A549 (cell line): ENCODE data around the gene BLACAT1. TPM values are rescaled to one million over a fixed set of nuclear protein-coding genes. Genes with fewer than 3 reads are reported as not detected.

Source experiments
- ATAC-seq, 2 experiments: fragments of 200-7000 bp in 1 of 2; fragments of >200 bp in 1 of 2; cut with Nextera tagmentation in 1 of 2; cut with Tn5 transposase in 1 of 2; 3 replicates each; pipeline versions ENCODE4 v1.8.0 to v1.9.1; 2018 to 2020; ENCODE audit warnings: mild to moderate bottlenecking in 1 of 2, moderate library complexity in 1 of 2
- CTCF ChIA-PET: fragments of 300-600 bp; sonication (Branson Sonifier 250); formaldehyde crosslinking; extraction: SDS; loops from one replicate; lab custom pipeline; 2021; ENCODE audit warnings: antibody characterized with exemption, inconsistent platforms; lab: Yijun Ruan, JAX
- POLR2A ChIA-PET: fragments of 350-600 bp; formaldehyde crosslinking; extraction: SDS; loops from one replicate; lab custom pipeline; 2021; ENCODE audit warnings: antibody characterized with exemption, inconsistent platforms; lab: Yijun Ruan, JAX
- DNase-seq, 2 experiments: peaks; one replicate each; pipeline versions ENCODE4 v3.0.0 to v3.0.0-alpha.2; 2011 to 2016; ENCODE audit warnings: low read depth in 1 of 2, low spot score in 1 of 2
- FAIRE-seq: peaks from 2 replicates; lab custom pipeline; 2011; peaks lifted over from hg19 to GRCh38; lab: Jason Lieb, UNC
- H3K27ac ChIP-seq, 2 experiments: fragments of >200 bp; sonication (Bioruptor Twin); formaldehyde crosslinking; 3 replicates each; pipeline ENCODE4 v1.5.1; 2016 to 2017
- H3K4me1 ChIP-seq: fragments of >200 bp; sonication (Bioruptor Twin); formaldehyde crosslinking; 3 replicates; pipeline ENCODE4 v1.6.1; 2016
- H3K4me2 ChIP-seq: fragments of >200 bp; sonication (Bioruptor Twin); formaldehyde crosslinking; 3 replicates; pipeline ENCODE4 v1.6.1; 2016
- H3K4me3 ChIP-seq: fragments of >200 bp; sonication (Bioruptor Twin); formaldehyde crosslinking; 3 replicates; pipeline ENCODE4 v1.5.1; 2016
- H3K9me3 ChIP-seq: fragments of >200 bp; sonication (Bioruptor Twin); formaldehyde crosslinking; 3 replicates; pipeline ENCODE4 v1.6.1; 2016
- CHD4 ChIP-seq: fragments of 200-600 bp; sonication (generic); IDR thresholded peaks from 2 replicates; pipeline ENCODE4 v1.6.1; 2016; ENCODE audit warnings: antibody characterized with exemption, mild to moderate bottlenecking, borderline replicate concordance
- E2F6 ChIP-seq: IDR thresholded peaks from 2 replicates; pipeline ENCODE4 v1.6.1; 2012; ENCODE audit warnings: low read depth, borderline replicate concordance
- EP300 ChIP-seq, 2 experiments: fragments of >200 bp; sonication (Bioruptor Twin); formaldehyde crosslinking; IDR thresholded peaks; 2 replicates in 1 of 2; 3 replicates in 1 of 2; pipeline ENCODE4 v1.6.1; 2016 to 2017
- ESRRA ChIP-seq: fragments of 150-350 bp; IDR thresholded peaks from 2 replicates; pipeline ENCODE4 v1.6.1; 2014; ENCODE audit warnings: mild to moderate bottlenecking, low read length, borderline replicate concordance
- HDAC2 ChIP-seq: fragments of 200-600 bp; sonication (generic); IDR thresholded peaks from 2 replicates; pipeline ENCODE4 v1.6.1; 2016
- HES2 ChIP-seq: fragments of >200 bp; sonication (Bioruptor Twin); formaldehyde crosslinking; IDR thresholded peaks from 2 replicates; pipeline ENCODE4 v1.6.1; 2016
- KDM1A ChIP-seq: fragments of 200-600 bp; sonication (generic); IDR thresholded peaks from 2 replicates; pipeline ENCODE4 v1.6.1; 2016; ENCODE audit warnings: low read depth, mild to moderate bottlenecking
- MAFK ChIP-seq: fragments of 450-650 bp; IDR thresholded peaks from 2 replicates; pipeline ENCODE4 v1.6.1; 2014; ENCODE audit not compliant: partially characterized antibody
- MAX ChIP-seq: IDR thresholded peaks from 2 replicates; pipeline ENCODE4 v1.6.1; 2012
- MYC ChIP-seq: IDR thresholded peaks from 2 replicates; pipeline ENCODE4 v1.6.1; 2012; ENCODE audit warnings: mild to moderate bottlenecking, inconsistent platforms, low read length, improper control_type of control experiment, borderline replicate concordance
- NFE2L2 ChIP-seq: fragments of 150-350 bp; conservative IDR thresholded peaks from 2 replicates; pipeline ENCODE4 v1.6.1; 2014; ENCODE audit warnings: low read length
- PBX3 ChIP-seq: IDR thresholded peaks from 2 replicates; pipeline ENCODE4 v1.6.1; 2012
- PHF8 ChIP-seq: fragments of 200-600 bp; sonication (generic); IDR thresholded peaks from 2 replicates; pipeline ENCODE4 v1.6.1; 2016; ENCODE audit warnings: low read depth, mild to moderate bottlenecking, antibody characterized with exemption, moderate library complexity, borderline replicate concordance
- RARB ChIP-seq: fragments of 250-450 bp; sonication (Bioruptor Pico); IDR thresholded peaks from 2 replicates; pipeline ENCODE4 v1.8.0; 2021; ENCODE audit warnings: mild to moderate bottlenecking, moderate library complexity
- REST ChIP-seq: fragments of 200-600 bp; sonication (generic); IDR thresholded peaks from 2 replicates; pipeline ENCODE4 v1.6.1; 2016; ENCODE audit warnings: antibody characterized with exemption, mild to moderate bottlenecking, moderate library complexity
- SREBF2 ChIP-seq: fragments of 450-650 bp; IDR thresholded peaks from 2 replicates; pipeline ENCODE4 v1.6.1; 2014; ENCODE audit warnings: mild to moderate bottlenecking, moderate library complexity
- TP53 ChIP-seq: fragments of 250-450 bp; sonication (Bioruptor Pico); IDR thresholded peaks from 2 replicates; pipeline ENCODE4 v1.5.0; 2021; ENCODE audit warnings: mild to moderate bottlenecking, moderate library complexity
- ZFP36 ChIP-seq: fragments of 450-650 bp; IDR thresholded peaks from 2 replicates; pipeline ENCODE4 v1.6.1; 2014; ENCODE audit warnings: borderline replicate concordance; ENCODE audit not compliant: partially characterized antibody
- WGBS: methylation state at CpG from one replicate; pipeline ENCODE4 v1.1.6; 2017; ENCODE audit errors: missing lambda C conversion rate; 5-methylcytosine and 5-hydroxymethylcytosine counted together
- polyA plus RNA-seq, 4 experiments: library from polyadenylated mRNA; depleted of rRNA in 3 of 4; stranded (reverse); fragments of >200 nt; fragmentation: RNase III in 1 of 4; extraction: RNeasy Plus Mini Kit Qiagen cat#74134 plus additional on column Dnase treatment in 1 of 4; gene quantifications; 2 replicates in 3 of 4; 3 replicates in 1 of 4; pipeline ENCODE4 v1.2.3, GENCODE V29; 2011 to 2017

BLACAT1 gene
- polyA plus RNA-seq, 2 of the 4 experiments (the other 2 are of a cell fraction): 0.09 TPM; not detected in 1

GRCh38 chr1:205421798-205422197 is 34.0 kb downstream of the BLACAT1 start, which contains the start of gene LEMD1:
LEMD1 (minus strand) TSS chr1:205422056; CDS start chr1:205420536, 1,520 bp downstream.
- Histone ChIP-seq H3K27ac (no peak within 1 kb of the TSS), H3K4me2 (no peak within 1 kb of the TSS), H3K4me3 (no peak within 1 kb of the TSS), H3K4me1 (no peaks in the 10 kb centered on the region), H3K9me3 (no peaks in the 10 kb centered on the region)
- FAIRE-seq (no peak), DNase-seq (no peak), ATAC-seq (no peak)
- CTCF ChIA-PET: interaction anchor here (1.0 to 9.7 kb wide), 8 partner anchors 9 to 102 kb away, joined by 3 to 66 read pairs (median 6); no protein-coding TSS in a partner anchor
- TF ChIP-seq MYC: no peak
- TF ChIP-seq TP53 (CRISPR knock-in tag): no peak
- TF ChIP-seq ESRRA: no peak
- no peak for TF ChIP-seq KDM1A
- TF ChIP-seq PHF8: no peak
- no peak for TF ChIP-seq HDAC2
- no peak for TF ChIP-seq ZFP36
- no peak for TF ChIP-seq MAX
- TF ChIP-seq E2F6: no peak
- TF ChIP-seq PBX3: no peak
- no peak for TF ChIP-seq SREBF2
- TF ChIP-seq RARB (CRISPR knock-in tag): no peak
- no peak for TF ChIP-seq HES2
- TF ChIP-seq CHD4: no peak
- TF ChIP-seq NFE2L2: no peak
- no peak for TF ChIP-seq REST
- no peak for TF ChIP-seq EP300 (IDR thresholded peaks at IDR 0.05)
- POLR2A ChIA-PET: no interaction called here
- WGBS: 0% methylated on average over 2 of the region's 2 CpGs

GRCh38 chr1:205420938-205421337 is 34.9 kb downstream of the BLACAT1 start:
- CTCF ChIA-PET: interaction anchor here (1.2 to 9.7 kb wide), 6 partner anchors 9 to 103 kb away, joined by 4 to 66 read pairs (median 8); no protein-coding TSS in a partner anchor
- TF ChIP-seq MAFK (peak; percentile 61), HES2 (no peak)
- TF ChIP-seq, all 56 proteins: peak for 1
- no peak for DNase-seq
- Histone ChIP-seq H3K4me3 (no peak overlapping the region), H3K27ac (no peak overlapping the region), H3K4me2 (no peak overlapping the region), H3K4me1 (no peaks in the 10 kb centered on the region), H3K9me3 (no peaks in the 10 kb centered on the region)
- 47% methylated on average over 2 of the region's 2 CpGs for WGBS
- POLR2A ChIA-PET: no interaction called here
- ATAC-seq: no peak
- FAIRE-seq: no peak
